Myocyte (in vitro differentiated cells): Measurements from ENCODE around the gene C1orf74. TPM values are rescaled to one million over a fixed set of nuclear protein-coding genes. Genes with fewer than 3 reads are reported as not detected.
A peak's percentile ranks its signal among the peaks of the same experiment; 100 is the strongest.

Experiments used
- DNase-seq: peaks from one replicate; pipeline ENCODE4 v3.0.0-alpha.2; 2012; ENCODE audit warnings: low read depth
- total RNA-seq: library from RNA; depleted of rRNA; stranded (reverse); fragments of >200 nt; gene quantifications from 2 replicates; pipeline ENCODE4 v1.2.3, GENCODE V29; 2014

The C1orf74 gene
- total RNA-seq, 1 donor from 2014 or later = 2.6 TPM

DNA sequence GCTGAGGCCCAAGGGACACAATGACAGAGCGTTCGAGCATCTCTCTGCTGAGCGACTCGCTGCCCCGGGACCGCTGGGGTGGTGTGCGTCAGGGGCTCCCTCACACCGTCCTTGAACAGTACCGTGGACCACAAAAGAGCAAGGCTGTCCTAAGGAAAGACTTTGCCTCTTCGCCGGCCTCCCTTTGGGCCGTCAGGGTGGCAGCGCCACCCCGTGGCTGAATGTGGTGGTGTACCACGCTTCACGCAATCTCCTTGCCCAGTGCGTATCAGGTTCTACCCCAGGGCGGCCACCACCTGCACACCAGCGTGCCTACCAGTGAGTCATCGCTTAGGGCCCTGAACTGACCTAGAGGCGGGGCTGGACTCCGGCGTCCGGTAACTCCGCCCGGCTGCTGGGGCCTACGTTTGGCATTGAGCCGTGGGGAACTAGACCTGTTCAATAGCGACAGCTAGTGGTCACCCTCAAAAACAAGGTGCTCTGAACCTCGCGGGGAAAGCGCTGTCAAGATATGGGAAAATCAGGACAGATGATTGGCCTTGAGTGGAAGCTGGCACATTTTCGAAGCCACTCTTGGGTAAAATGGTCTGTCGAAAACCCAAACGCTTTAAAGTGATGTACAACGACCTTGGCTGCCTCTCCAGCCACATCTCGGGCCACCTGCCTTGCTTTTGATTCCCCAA is 36.6 kb downstream of the C1orf74 start:
- DNase-seq = peak; percentile 79

DNA sequence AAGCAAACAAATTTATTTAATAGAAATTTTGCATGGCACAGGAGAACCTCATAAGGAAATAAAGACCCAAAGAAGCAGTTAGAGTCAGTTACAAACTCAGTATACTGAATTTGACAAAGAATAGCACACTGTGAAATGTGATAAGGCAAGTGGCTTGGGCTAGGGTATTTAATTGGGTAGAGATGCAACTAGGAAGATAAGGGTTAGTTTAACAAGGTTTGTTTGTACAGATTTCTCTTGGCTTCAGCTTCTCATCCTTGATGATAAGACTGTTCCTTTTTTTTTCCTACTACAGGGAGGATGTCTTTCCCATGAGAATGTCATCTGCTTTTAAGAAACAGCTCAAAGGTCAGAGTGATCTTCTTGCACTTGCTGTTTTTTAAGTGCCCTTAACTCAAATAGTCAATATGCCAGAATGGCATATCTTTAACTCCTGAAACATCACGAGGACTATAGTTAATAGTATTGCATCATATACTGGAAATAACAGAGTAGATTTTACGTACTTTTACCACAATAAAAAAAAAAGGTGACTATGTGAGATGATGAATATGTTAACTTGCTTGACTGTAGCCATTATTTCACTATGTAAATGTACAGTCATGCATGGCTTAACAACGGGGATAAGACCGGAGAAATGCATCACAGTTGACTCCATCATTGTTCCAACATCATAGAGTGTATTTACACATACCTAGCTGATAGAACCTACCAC is 37.8 kb downstream of the C1orf74 start:
- no peak for DNase-seq

DNA sequence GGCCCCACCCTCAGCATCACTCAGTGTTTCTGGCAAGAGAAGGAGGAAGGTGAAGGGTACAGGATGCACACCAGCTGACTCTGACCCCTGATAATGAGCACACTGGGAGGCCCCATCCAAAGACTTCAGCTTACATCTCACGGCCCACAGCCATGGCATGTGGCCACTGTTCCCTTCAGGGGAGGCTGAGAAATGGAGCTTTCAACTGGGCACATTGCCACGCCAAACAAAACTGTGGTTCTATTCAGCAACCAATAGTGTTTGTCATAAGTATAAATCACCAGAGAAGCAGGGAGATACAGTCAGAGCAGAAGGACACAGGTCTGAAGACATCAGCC is 41.2 kb downstream of the C1orf74 start:
- DNase-seq = peak; percentile 50

DNA sequence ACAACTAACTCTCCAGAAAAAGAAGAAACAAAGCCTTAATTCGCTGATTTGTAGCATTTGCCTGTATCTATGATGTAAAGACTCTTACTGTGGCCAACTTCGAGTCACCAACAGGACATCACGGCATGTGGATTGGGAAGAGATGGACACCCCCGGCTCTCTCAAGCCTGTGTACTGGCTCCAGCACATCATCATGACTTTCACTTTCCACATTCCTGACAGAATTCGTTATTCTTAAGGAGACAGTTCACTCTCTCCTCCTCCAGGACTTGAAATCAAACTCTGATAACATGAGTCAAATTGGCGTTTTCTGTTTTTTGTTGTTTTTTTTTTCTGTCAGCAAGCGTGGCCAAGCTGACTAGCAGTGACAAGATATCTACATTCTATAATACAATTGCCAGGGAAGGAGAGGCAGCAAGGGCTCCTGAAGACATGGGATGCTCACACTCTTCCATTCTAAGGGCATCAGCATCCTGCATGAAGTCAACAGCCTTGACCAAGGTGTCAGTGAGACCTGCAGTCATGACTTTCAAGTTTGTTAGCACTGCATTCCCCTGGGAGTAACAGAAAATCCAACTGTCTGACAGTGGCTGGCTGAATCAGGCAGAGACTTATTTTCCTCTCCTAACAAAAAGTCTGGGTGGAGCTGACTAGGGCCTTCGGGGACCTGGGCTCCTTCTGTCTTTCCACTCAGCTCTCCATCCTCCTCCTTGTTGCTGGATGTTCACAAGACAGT is 41.8 kb downstream of the C1orf74 start:
- peak; percentile 26 for DNase-seq

DNA sequence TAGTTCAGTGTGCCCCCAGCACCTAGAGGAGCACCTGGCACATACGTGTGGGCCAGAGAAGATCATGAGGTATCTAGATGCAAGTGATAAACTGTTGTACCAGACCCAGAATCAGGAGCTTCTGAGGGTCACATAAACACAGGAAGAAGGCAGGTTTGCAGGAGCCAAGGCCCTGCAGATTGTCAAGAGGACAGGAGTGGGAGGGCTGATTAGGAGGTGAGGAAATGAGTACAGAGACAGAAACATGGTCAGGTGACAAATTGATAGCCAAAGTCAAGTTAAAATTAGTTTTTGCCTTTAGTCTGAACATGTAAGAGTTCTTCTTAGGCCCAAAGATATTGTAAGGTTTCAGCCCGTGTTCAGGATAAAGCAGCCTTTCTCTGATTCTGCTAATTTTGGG is 42.5 kb downstream of the C1orf74 start:
- DNase-seq = no peak

DNA sequence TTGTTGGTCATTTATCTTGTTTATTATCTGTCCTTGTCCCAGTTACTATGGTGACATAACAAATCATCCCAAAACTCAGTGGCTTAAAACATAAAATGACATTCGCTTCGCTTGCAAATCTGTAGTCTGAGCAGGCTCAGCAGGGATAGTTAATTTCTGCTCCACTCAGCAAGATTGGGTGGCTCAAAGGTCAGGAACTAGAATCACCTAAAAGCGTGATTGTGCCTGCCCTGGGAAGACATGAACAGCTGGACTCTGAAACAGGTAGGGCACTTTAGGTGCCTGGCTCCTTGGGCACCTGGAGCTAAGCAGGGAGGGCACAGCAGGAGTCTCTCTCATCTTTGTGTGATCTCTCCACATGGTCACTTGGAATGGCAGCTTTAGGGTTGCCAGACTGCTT is 43.2 kb downstream of the C1orf74 start:
- no peak for DNase-seq

DNA sequence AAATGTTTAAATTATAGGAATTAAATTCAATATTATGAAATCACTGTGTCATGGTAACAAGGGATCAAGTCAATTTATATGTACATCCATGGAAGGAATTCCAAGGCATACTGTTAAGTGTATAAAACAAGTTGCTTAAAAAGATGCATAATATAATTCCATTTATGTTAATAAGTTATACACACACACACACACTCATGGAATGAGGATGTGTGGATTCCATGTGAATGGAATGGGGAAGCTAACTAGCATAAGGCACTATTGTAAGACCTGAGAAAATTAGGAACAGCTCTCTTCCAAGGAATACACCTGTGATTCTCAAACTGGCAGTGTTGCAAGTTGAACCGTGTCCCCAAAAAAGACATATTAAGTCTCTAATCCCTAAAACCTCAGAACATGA is 46.1 kb downstream of the C1orf74 start:
- DNase-seq = no peak

DNA sequence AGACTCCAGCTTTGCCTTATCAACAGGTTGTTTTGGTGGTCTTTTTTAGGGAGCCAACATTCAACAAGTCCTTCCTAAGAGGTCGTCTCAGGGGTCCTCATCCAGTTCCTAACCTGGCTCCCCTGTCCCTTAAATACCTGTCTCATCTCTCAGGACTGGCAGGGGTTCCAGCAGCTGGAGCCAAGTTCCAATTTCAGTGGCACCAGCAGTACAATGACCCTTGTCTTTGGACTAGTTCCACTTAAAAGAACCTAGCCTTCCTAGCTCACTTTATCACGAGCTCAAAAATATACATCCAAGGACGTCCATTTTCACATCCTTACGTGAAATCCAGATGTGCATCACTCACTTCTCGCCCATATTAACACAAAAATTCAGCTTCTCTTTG is 47.2 kb downstream of the C1orf74 start:
- no peak for DNase-seq

DNA sequence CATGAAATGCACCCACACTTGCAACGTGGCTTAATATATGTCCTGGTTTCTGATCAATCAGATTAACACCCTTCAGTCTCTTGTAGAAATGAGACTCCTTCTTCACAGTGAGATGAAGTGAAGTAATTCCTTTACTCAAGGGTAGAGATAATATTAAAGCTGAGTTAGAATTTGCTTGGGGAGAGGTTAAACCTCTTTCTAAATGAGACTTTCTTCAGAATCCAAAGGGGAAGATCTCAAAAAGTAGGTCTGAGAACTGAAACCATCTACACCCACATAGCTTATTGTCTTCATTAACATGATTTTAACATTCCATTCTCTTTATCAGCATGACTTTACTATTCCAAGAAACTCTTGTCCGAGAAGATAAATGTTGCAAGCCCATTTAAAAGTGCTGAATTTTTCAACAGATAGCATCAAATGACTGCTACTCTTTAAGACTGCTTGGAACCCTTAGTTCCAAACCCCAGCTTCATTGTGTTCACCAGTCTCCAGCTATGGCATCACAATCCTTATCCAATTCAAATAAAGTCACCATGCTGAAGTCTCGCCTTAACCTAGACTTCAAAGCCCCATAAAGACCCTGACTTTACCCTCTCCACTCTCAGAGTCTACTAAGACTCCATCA is 47.8 kb downstream of the C1orf74 start:
- no peak for DNase-seq

DNA sequence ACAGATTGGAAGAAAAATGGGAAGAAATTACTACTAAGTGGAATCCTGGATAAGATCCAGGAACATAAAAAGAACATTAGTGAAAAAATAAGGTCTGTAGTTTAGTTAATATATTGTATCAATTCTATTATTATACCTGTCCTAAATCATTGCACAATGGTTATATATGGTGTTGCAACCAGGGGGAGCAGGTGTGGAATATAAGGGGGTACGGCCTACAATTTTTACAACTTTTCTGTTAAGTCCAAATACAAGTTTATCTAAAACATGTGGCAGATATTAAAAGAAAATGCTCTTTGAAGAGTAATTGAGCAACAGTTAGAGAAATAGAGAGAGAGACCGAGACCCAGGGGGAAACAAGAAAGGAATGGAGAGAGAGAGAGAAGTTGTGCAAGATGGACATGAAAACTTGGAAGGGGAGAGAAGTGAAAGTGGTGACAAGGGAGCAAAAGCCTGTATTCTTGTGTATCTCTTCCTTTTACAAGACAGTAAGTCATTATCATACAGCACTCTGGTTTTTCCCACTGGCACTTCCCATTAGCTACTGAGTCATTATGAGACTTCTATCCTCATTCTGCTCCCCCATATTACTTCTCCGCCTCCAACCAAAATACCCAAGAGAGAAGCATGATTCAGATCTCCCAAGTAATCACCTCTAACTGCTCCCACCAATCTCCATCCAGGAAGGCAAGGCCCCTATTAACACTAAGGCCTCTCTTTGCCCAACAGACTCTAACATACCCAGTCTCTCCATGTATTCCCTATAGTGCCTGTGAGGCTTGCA is 50.8 kb downstream of the C1orf74 start:
- DNase-seq = no peak

DNA sequence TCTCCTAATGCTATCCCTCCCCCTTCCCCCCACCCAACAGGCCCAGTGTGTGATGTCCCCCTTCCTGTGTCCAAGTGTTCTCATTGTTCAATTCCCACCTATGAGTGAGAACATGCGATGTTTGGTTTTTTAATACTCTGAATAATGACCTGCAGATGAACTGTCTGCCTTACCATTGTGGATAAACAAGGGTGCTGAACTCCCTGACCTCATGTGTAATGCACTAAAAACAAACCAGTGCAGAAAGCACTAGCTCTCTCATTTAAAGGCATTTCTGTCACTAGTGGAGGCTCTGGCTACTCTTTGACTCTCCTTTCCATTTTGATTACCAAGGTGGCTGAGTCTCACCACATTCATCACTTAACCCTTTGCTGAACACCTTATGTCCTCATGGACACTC is 51.6 kb downstream of the C1orf74 start:
- DNase-seq = no peak

DNA sequence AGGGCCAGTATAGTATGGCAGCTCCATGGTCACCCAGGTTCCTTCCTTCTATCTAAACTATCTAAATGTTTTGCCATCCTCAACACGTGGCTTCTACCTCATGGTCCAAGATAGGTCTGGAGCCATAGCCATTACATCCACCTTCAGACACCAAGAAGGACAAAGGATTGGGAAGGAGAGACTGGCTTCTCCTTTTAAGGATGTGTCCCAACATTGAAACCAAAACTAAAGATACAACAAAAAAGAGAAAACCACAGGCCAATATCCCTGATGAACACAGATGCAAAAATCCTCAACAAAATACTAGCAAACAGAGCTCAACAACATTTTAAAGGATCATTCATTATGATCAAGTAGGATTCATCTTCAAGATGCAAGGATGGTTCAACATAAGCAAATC is 54.9 kb downstream of the C1orf74 start:
- DNase-seq = no peak

Other genes with a start within 250 kb of the C1orf74 start
- gene CAMK1G, start 200.8 kb downstream of the C1orf74 start, total RNA-seq = not detected in 2 replicates
- 8.5 and 18.2 TPM in 2 replicates for gene LAMB3, start 132.1 kb downstream of the C1orf74 start, total RNA-seq
- 0.37 and 0.57 TPM in 2 replicates for gene G0S2, start 109.1 kb downstream of the C1orf74 start, total RNA-seq
- gene HSD11B1, start 79.7 kb downstream of the C1orf74 start, total RNA-seq = 1.2 and 2.0 TPM in 2 replicates
- gene TRAF3IP3, start 28.5 kb downstream of the C1orf74 start, total RNA-seq = 0.03 and 0.05 TPM in 2 replicates
- 0.53 and 1.2 TPM in 2 replicates for gene IRF6, start 21.6 kb upstream of the C1orf74 start, total RNA-seq
- gene UTP25, start 43.4 kb upstream of the C1orf74 start, total RNA-seq = 6.7 and 6.8 TPM in 2 replicates
- 6.8 and 11.3 TPM in 2 replicates for gene SYT14, start 153.7 kb upstream of the C1orf74 start, total RNA-seq